GM18907 (cell line): ENCODE results near the gene PIAS3.
"Not testable (repeated sequence)": the region's sequence is repeated elsewhere in the genome, so short reads cannot be mapped to it uniquely, and the experiment has no call there.

ENCODE experiments used
- ATAC-seq: cut with Tn5 transposase; IDR thresholded peaks from one replicate; pipeline ENCODE4 v1.9.1; 2021; ENCODE audit warnings: mild to moderate bottlenecking, moderate library complexity; ENCODE audit not compliant: unreplicated experiment

PIAS3 gene

DNA sequence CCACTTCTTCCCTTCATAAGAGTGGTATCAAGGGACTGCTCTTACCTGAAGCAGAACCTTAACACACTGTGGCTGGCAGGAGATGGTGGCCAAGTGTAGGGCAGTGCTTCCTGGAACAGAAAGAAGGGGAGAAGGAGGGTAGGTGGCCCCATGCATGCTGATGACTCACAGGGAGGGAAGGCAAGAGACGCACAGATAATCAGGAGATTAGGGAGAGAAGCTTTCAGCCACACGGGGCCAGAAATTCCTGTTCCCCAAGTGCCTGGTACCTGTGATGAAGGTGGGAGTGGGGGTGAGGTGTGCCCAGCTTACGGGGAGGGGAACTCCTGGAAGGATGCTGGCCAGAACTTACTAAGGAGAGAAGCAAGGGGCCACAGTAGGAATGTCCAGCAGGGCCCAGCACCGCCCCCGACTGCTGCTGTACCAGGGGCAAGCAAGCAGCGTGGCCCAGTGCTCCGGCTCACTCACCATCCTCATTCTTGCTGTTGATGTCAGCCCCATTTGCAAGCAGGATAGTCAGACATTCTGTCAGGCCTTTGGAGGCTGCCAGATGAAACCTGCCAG lies 19.1 kb upstream of the PIAS3 start:
- ATAC-seq, result no peak

DNA sequence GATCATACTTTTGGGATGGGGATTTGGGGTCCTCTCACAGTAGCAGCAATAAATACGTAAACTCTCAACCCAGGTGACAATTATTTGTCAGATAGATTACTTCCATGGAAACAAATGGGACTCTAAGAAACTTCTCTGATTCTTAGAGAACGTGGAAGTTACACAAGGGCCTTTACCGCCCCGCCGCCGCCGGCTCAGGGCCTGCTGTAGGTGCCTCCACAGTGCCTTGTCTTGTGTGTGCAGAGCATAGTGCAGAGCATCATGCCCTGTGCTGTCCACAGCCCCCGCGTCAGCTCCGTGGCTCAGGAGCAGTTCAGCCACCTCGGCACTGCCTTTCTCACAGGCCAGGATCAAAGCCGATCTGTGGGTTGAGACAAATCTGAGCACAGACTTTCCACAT lies 15.8 kb upstream of the PIAS3 start:
- ATAC-seq, result no peak

DNA sequence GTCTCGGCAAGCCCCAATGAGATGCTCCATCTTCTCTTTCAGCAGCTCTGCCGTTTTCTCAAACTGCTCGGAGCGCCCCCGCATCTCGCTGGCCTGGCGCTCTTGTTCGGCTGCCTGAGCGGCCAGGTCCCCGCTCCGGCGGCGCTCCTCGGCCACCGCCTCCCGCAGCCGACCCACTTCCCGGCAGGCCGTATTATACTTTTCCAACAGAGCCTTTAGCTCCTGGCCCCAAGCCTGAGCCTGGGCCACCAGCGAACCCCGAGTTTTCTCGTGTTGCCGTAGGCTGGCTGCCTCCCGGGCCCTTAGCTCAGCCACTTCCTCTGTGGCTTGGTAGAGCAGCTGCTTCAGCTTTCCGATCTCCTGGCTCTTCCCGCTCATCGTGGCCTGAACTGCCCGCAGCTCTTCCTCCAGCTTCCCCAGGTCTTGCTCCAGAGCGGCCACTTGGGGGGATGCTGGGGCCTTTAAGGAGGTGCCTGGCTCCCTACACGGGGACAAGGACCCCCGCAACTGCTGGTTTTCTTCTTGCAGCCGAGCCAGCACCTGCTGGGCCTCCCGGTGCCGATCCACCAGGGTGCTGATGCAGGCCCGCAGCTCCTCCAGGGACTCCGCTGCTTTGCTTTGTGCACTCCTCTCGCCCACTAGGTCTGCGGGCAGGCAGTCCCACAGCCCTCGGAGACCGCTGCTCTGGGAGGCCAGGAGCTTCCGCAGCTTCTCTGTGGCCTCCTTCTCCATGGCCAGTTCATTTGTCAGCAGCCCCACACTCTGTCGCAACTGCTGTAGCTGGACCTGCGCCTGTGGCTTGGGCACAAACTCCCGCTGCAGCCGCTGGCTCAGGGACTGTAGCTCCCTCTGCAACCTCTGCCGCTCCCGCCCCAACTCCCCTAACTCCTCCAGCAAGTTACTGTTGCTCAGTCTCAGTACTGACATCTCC lies 13.4 kb upstream of the PIAS3 start:
- ATAC-seq, result peak; percentile 56

DNA sequence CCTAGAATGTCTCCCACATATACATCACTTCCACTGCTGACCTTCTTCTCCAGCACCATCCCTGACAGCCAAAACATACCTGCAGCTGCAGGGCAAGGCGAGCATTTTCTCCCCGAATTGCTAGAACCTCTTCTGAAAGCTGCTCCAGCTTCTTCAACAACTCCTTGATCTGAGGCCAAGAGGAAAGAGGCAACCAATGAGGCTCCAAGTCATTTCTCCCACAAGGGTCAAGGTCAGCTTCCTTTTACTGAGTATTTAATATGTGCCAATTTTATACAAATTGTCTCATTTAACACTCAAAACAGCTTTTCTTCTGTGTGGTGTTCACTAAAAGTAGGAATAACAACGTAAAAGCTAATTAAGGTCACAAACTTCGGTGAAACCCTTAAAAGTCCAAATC lies 9.4 kb upstream of the PIAS3 start:
- no peak for ATAC-seq

DNA sequence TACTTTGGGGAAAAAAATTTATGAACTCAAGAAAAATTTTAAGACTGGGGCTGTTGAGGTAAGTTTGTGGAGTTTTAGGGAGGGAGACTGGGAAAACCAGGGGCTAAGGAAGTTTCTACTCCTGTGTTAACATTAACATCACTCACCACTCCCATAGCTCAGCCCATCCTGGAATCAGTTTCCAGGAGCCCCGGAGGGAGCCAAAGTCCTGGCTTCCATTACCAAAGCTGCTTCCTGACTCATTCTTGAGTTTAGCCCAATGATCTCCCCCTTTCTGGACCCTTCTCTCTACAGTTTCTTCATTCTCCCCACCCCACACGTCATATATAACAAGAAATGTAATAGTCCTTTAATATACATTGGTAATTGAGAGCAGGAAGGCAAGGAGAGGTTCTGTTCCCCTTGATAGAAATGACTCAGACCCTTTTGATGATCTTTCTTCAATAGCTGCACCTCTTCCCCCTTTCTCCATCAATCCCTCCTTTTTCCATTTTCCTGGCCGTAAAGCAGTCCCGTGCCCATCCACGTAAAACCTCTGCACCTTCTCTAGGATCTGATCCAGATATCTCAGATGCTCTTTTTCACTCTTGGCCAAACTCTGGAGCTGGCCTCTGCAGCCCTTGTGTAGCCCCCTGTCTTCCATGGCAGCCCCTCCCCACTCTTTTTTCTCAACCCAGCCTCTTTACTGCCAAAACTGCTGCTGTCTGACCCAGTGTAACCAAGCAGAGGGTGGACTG lies 4.6 kb upstream of the PIAS3 start:
- ATAC-seq, result no peak

DNA sequence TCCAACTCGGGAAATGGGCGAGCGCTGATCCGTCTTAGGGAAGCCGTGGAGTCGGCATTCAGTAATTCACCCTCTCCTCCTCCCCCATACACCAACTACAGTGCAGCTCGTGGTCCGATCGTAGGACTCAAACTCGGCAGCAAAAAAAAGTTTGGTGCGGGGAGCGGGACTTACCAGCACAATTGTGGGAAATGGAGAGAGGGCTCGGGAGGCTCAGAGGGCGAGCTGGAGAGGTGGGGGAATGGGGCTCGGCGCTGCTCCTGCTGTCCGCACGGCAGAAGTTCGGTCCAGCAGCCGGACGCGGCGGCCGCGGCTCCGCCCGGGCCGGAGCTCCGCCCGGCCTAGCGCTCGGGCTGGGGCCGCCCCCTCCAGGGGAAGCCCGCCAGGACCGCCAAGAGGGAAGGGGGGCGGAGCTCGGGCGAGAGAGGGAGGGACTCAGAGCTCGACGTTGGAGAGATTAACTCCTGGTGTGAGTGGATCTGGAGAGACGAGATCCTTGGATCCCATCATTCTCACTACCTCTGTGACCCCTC lies 676 bp upstream of the PIAS3 start:
- peak; percentile 72 for ATAC-seq

DNA sequence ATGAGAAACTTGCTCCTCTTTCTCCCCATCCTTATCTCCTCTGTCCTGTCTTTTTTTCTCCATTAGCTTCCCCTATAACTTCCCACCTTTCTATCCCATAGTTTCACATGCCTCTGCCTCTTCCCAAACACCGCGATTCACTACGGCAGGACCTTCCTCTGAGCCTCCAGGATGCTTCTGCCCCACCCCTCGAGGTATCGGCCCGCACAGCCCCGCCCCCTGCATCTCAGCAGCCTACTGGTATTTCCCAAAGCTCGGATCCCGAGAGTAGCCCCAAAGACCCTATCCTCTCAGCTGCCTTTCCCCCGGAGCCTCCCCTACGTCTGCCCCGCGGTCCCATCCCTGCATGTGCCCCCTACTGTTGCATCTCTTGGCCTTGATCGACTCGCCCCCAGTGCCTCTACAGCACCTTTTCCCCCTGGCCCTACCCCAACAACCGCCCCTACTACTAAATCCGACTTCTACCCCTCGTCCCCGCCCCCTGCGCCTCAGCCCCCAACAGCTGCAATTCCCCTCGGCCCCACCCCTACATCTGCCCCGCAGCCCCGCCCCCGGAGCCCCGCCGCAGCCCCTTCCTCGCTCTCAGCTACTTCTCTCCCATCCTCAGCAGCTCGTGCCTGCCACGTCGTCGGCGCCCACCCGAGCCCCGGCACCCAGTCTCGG lies 512 bp downstream of the PIAS3 start:
- no peak for ATAC-seq

DNA sequence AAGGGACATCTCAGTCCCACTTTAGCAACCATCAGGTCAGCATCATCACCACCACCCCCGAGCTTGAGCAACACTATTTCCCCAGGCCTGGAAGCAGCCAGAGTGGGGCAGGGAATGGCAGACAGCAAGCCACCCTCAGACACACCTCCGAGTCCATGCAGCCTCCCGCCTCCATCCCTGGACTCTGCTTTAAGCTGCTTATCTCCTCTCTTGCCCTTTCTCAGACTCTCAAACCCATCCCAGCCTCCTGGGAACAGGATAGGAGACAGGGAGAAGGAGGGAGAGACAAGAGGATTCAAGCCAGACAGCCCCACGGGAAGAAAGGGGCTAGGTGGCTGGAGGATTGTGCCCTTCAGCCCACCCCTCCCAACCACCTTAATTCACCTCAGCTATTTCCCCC lies 1.7 kb downstream of the PIAS3 start:
- ATAC-seq, result no peak

DNA sequence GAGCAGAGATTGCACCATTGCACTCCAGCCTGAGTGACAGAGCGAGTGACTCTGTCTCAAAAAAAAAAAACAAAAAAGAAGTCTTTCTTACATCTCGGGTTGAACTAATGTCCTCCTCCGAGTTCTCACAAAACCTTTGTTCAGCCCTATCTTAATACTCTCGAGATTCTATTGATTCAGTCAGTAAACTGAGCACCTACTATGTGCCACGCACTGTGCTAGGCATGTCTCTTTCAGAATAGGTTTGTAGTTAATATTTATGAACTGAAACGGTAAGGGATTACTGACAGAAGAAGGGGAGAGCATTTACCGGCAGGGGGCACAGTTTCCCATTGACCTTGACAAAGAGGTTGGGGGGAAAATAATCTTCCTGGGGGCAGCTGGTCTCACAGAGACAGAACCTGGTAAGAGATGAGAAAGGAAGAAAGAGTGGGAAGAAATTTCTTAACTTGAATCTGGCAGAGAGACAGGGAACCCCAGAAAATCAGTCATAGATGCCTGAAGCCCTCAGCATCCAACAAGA lies 3.4 kb downstream of the PIAS3 start:
- no peak for ATAC-seq

DNA sequence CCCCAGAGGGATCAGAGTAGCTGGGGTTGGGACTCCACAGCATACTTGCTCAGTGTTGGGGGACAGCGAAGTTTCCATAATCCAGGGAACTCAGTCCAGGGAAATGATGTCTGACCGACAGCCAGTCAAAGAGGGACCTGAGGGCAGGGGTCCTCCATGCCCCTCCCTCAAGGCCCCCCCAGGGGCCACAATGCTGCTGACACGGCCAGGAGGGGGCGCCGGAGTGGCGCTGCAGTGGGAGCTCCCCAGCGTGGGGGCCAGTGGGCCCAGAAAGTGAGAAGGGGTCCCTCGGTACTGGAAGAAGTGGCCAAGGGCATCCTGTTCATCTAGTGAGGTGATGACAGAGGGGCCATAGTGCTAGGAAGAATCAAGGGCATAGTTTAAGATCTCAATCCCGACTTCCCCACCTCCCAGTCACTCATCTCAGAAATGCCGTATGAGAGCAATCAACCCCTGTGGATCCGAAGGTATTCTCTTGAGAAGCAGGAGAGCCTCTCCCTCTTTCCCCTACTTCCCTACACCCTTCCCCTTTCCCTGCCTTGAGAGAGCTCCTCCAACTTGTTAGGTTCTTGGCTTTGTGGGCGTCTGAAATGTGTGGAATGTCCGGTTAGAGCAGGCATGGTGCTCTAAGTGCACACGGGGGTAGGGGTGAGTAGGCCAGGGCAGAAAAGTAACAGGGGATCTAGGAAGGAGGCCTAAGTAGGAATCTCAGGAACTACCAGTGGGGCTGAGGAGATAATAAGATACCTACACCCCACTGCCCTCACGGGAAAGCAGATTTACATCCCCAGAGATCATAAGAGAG lies 9.3 kb downstream of the PIAS3 start:
- ATAC-seq, result no peak

DNA sequence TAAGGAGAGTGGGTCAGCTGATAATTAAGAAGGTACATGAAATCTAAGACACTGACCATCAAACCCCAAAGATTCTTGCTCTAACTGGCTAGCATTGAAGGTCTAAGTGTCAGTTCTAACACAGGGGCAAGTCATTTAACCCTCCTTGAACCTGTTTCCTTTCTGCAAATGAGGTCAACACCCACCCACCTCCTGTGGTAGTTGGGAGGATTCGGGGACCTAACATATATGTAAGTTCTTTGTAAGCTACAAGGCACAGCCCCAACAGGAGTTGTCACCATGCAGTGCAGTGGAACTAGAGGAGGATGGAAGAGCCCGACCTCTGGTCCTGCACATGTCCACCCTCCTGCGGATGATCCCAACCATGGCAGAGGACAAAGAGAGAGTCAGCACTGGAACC lies 11.1 kb downstream of the PIAS3 start:
- no peak for ATAC-seq

DNA sequence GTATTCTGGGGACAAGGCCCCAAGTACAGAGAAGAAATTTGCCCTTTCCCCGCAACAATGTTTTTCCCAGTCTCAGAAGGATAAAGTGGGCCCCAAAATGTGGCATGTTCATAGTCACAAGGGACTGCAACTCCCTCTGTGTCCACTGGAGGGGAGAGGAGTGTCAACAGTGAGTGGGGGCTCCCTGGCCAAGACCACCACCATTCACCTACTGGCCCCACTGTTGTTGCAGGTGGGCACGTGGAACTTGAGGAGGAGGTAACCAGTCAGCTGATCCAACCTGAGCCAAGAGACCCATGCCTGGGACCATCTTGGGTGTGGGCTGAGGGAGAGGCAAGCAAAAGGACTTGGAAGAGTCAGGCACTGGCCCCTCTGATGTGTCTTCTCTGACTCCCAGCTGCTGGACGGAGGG lies 12.7 kb downstream of the PIAS3 start:
- no peak for ATAC-seq

DNA sequence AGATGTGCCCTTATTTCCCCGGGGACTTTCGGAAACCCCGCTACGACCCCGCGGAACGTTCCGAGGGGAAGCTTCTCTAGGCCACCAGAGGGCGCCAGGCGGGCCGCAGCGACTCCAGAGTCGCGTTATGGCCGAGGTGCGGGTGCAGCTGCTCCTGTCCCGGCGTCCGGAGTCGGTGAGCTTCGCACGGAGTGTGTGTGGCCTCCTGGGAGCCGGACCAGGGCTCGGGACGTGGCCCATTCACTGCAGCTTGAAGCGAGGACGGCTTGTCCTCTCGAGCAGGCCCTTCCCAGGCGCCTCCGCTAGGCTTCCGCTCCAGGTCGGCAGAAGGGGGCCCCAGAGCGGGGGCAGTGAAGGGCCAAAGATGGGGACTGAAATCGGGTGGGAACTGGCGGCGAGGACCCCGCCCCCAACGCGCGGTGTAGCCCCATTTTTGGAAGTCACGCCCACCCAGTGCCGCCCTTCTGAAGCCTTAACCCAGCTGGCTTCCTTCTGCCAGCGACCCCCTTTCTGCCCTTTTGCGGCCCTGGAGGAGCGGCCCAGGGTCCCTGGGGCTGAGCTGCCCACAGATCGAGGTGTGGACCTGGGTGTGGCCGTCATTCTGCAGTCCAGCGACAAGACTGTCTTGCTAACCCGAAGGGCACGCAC lies 13.2 kb downstream of the PIAS3 start, which contains the start of gene NUDT17:
TSS of gene NUDT17 (plus strand) at position 117 of the 648 bp plus-strand sequence. CDS start at position 128, 11 bp downstream.
- ATAC-seq, result peak; percentile 59

DNA sequence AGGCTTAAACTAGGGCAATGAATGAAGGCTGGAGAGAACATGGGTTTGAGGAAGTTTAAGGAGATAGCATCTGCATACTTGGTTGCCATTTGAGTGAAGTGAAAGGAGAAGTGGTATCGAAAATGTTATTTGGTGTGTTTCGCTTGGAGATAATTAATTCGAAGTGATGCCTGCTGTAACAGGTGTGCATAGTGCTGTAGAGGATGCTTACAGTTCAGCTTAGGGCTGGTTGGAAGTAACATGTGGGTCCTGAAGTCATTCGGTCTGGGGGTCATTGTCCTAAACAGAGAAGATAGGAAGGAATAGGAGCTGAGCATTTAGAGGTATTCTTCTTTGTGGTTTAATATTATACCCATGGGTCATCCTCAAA lies 13.8 kb downstream of the PIAS3 start:
- ATAC-seq, result peak; percentile 82

DNA sequence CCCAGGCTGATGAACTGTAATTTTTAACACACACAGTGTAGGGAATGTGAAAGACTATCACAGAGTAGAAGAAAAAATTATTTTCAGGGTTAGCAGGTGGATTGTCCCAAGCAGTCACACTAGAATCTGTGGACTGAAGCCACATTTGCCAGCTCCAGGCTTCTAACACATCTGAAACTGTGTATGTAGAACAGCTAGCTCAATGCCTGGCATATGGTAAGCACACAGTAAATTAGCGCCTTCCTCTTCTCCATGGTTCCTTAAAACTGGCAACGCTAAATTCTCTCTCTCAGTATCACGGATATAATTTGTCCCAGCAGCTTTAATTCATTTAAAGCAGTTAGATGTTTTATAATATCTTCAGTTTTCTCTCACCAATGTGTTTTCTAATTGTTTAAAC lies 15.8 kb downstream of the PIAS3 start:
- ATAC-seq, result no peak

DNA sequence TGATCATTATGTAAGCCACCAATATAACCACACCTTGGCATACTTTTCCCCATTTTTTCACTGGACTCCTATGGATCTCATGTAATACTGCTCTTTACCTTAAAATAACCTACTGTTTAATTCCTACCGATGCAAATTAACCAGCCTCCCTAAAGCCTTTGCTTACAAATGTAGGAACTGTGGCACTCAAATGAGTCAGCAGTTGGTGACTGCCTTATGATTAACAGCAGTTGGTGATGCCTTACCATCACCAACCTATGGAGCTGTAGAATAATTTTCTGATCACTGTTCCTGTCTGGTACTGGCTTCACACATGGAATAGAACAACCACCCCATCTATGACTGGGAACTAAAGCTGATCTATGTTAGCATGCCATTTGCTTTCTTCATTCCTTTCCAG lies 21.2 kb downstream of the PIAS3 start:
- ATAC-seq, result no peak

DNA sequence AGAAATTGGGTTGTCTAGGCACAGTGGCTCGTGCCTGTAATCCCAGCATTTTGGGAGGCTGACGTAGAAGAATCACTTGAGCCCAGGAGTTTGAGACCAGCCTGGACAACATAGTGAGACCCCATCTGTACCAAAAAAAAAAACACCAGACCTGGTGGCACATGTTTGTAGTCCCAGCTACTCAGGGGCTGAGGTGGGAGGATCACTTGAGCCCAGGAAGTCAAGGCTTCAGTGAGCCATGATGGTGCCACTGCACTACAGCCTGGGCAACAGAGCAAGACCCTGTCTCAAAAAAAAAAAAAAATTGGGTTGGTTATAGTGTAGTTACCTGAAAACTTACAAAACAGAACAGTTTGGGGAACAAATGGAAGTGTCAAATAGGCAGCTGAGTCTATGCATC lies 28.1 kb downstream of the PIAS3 start:
- not testable (repeated sequence) for ATAC-seq

DNA sequence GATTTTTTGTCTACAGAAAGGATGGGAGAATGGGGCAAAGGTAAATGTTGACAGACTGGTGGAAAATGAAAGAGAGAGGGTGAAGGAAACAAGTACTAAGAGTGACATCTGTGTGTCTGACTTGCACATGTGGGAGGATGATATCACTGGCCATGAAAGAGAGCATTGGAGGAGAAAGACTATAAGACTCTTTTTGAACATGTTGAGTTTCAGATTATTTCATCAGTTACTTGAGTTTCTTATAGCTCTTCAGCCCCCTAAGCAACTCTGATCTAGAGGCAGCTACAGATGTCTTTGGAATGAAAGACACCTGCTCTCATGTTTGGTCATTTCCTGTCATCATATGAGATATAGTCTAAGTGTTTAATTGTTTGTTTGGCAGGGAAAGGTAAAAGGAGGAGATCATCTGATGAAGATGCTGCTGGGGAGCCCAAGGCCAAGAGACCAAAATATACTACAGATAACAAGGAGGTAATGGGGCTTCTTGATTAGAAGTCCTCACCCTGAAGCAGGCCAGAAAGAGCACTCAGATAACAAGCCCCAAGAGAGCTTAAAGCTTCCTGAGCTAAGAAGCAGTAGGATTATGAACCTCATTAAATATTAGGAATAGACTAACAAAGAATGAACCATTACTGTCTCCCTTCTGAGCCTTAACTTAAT lies 30.4 kb downstream of the PIAS3 start:
- ATAC-seq, result no peak

DNA sequence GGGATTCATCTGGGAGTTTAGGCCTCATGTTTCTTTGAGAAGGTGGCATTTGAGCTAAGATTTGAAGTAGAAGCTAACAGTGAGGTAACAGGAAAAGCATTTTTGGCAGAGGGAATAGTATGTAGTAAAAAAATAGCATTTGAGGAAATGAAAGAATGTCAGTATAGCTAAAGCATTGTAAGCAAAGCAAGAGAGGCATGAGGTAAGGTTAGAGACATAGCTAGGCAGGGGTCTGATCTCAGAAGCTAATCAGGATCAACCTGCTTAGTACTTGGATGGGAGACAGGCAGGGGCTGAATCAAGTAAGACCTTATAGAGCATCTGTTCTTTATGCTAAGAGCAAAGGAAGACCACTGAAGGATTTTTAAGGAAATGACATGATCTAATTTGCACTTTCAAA lies 30.9 kb downstream of the PIAS3 start:
- ATAC-seq, result no peak
